Left renal pelvis (tissue), 4 donors: ENCODE results near the gene TRAPPC6A. TPM values are rescaled to one million over a fixed set of nuclear protein-coding genes. Genes with fewer than 3 reads are reported as not detected.

Experiments used
- DNase-seq, 4 donors: peaks; one replicate each; pipeline ENCODE4 v3.0.0-alpha.2; 2013; ENCODE audit warnings: low read depth in 4 of 4, low spot score in 3 of 4
- polyA plus RNA-seq, 4 donors: library from polyadenylated mRNA; unstranded; fragments of 120-200 nt; gene quantifications; one replicate each; pipeline ENCODE4 v1.2.1, GENCODE V29; 2013; ENCODE audit not compliant: insufficient read length in 4 of 4

TRAPPC6A gene
- polyA plus RNA-seq, 4 donors, result 11.6 to 48.6 (median 30.8) TPM

GRCh38 chr19:45186509-45187334, 8.7 kb upstream of the TRAPPC6A start:
- no peak for DNase-seq

DNA sequence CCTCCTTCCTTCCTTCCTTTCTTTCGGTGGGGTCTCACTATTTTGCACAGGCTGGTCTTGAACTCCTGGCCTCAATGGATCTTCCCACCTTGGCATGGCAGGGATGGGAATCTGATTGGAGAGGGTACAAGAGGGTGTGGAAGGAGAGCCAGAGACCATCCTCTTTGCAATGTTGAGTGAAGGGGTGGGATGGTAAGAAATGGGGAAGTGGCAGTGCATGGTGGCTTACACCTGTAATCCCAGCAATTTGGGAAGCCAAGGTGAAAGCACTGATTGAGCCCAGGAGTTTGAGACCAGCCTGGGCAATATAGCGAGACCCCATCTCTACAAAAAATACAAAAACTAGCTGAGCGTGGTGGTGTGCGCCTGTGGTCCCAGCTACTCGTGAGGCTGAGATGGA, 6.1 kb upstream of the TRAPPC6A start:
- DNase-seq, result no peak

- no peak for DNase-seq
Measured at GRCh38 chr19:45182758-45183157, 4.7 kb upstream of the TRAPPC6A start.

- no peak for DNase-seq
Measured at GRCh38 chr19:45180936-45181335, 2.9 kb upstream of the TRAPPC6A start.

GRCh38 chr19:45179892-45180370, 1.9 kb upstream of the TRAPPC6A start:
- no peak for DNase-seq

DNA sequence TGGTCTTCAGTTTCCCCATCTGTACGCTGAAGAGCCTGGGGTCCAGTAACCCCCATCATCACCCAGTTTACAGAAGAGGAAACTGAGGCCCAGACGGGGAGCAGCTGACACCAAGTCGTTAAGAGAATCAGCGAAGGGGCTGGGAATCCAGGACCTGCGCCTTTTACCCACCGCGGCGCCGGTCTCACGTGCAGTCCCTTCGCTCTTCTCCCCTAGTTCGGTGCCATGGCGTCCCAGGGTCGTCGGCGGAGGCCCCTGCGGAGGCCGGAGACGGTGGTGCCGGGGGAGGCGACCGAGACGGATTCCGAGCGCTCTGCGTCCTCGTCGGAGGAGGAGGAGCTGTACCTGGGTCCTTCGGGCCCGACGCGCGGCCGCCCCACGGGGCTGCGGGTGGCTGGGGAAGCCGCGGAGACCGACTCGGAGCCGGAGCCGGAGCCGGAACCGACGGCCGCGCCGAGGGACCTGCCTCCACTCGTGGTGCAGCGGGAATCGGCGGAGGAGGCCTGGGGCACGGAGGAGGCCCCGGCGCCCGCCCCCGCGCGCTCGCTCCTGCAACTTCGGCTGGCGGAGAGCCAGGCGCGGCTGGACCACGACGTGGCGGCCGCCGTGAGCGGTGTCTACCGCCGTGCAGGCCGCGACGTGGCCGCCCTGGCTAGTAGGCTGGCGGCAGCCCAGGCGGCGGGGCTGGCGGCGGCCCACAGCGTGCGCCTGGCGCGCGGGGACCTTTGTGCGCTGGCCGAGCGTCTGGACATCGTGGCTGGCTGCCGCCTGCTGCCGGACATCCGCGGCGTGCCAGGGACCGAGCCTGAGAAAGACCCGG, 1.2 kb upstream of the TRAPPC6A start:
- no peak for DNase-seq

- peak; percentile 99 to 100 (median 100) for DNase-seq
Measured at GRCh38 chr19:45178262-45179071, 430 bp upstream of the TRAPPC6A start, which contains the start of gene BLOC1S3. BLOC1S3 (plus strand) TSS chr19:45178784; CDS start chr19:45179297, 513 bp downstream.

DNA sequence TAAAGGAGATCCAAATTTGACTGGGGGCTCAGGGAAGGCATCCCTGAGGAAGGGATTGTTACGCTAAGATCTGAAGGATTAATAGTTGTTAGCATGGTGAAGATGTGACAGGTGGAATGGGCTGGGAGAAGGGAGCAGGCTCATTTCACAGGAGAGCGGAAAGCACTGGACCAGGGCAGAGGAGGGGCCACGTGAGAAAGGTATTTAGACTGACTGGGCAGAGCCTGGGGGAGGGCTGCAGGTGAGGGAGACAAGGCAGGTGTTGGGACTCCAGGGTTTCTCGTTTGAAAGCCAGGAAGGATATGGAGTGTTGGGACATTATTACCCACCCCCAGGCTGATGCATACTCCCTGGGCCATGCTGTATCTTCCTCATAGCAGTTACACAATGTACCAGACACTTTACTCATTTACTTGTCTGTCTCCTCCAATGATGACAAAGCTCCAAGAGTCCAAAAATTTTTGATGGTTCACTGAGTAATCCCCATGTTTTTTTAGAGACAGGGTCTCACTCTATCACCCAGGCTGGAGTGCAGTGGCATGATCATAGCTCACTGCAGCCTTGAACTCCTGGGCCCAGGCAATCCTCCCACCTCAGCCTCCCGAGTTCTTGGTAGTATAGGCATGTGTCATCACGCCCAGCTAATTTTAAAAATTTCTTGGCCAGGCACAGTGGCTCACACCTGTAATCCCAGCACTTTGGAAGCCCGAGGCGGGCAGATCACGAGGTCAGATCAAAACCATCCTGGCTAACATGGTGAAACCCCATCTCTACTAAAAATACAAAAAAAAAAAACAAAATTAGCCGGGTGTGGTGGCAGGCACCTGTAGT, 2.3 kb downstream of the TRAPPC6A start:
- DNase-seq, result no peak

DNA sequence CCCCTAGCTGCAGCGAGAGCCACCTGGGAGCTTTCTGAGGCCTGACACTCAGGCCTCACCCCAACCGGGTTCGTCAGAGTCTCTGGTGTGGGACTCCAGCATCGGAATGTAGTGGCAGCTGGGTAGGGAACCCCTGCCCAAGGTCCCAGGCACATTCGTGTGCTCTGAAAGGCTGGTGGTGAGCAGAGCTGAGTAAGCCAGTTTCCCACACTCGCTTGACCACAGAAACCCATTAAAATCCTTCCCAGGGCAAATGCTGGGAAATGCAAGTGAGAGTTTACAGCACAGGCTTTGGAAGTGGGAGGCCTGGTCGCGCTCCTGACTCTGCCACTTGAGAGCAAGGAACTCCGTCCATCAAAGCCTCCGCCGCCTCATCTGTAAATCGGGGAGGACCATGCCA, 4.2 kb downstream of the TRAPPC6A start:
- DNase-seq, result no peak

GRCh38 chr19:45172611-45173208, 5.3 kb downstream of the TRAPPC6A start:
- no peak for DNase-seq

- no peak for DNase-seq
Measured at GRCh38 chr19:45172173-45172572, 5.9 kb downstream of the TRAPPC6A start.

DNA sequence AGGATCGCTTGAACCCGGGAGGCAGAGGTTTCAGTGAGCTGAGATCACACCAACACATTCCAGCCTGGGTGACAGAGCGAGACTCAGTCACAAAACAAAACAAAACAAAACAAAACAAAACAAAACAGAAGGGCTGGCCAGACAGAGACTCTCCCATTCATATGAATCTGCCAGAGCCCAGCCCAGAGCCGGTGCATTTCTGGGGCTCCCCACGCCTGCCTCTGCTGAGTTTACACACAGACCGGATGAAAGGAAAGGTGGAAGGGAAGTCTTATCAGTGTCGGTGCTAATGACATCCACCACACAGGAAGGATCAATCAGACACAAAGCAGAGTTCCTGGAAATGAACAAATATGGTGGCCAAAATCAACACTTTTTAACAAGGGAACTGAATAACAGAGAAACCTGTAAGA, 6.8 kb downstream of the TRAPPC6A start:
- no peak for DNase-seq

GRCh38 chr19:45170146-45171106, 7.6 kb downstream of the TRAPPC6A start:
- DNase-seq, result no peak

DNA sequence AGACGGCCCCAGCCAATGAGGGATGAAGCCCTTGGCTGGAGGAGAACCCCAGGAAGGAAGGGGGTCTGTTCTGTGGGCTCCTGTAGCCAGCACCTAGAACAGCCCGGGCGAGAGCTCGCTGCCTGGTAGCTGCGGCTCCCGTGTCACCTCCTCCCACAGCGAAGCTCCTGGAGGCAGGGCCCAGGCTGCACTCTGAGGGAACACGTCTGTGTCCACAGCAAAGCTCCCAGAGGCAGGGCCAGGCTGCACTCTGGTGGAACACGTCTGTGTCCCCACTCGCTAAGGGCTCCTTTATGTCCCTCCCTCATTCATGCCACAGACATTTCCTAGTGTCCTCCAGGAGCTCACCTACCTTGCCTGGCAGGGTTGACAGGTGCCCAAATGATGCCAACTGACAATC, 8.4 kb downstream of the TRAPPC6A start:
- DNase-seq, result no peak

- DNase-seq, result no peak
Measured at GRCh38 chr19:45168767-45169351, 9.2 kb downstream of the TRAPPC6A start.

GRCh38 chr19:45166723-45167252, 11.2 kb downstream of the TRAPPC6A start:
- DNase-seq, result no peak

GRCh38 chr19:45164577-45165335, 13.3 kb downstream of the TRAPPC6A start:
- no peak for DNase-seq
